ENCODE results near the gene CRELD1. TPM values are rescaled to one million over a fixed set of nuclear protein-coding genes. Genes with fewer than 3 reads are reported as not detected.
"Not testable (repeated sequence)": the region's sequence is repeated elsewhere in the genome, so short reads cannot be mapped to it uniquely, and the experiment has no call there.

The CRELD1 gene
- polyA plus RNA-seq, 2 donors = 12.1 to 24.2 TPM

GRCh38 chr3:9895715-9896114, 37.9 kb upstream of the CRELD1 start:
- H3K27me3 ChIP-seq (ENCODE audit: control insufficient read depth in 1 of 2, insufficient read depth in 2 of 2, low read length in 2 of 2); H3K9me3 ChIP-seq (ENCODE audit: control insufficient read depth in 2 of 2, insufficient read depth in 1 of 2, low read depth in 1 of 2, low read length in 1 of 2); H3K27ac ChIP-seq (ENCODE audit: low read depth in 2 of 2, low read length in 1 of 2); H3K36me3 ChIP-seq (ENCODE audit: control insufficient read depth in 2 of 2, insufficient read depth in 2 of 2, low read length in 1 of 2); H3K4me3 ChIP-seq (ENCODE audit: low read depth in 1 of 2, low read length in 2 of 2): not testable (repeated sequence)
- peaks cover 3 to 15% of the 10 kb centered on the region in 2 donors for H3K4me1 ChIP-seq (ENCODE audit: control insufficient read depth in 2 of 2, insufficient read depth in 2 of 2, low read length in 1 of 2)
- 90 to 95% methylated on average over 3 of the region's 3 CpGs for WGBS, 2 donors

GRCh38 chr3:9896755-9897407, 36.8 kb upstream of the CRELD1 start:
- not testable (repeated sequence) for H3K36me3 ChIP-seq (ENCODE audit: control insufficient read depth in 2 of 2, insufficient read depth in 2 of 2, low read length in 1 of 2); H3K27me3 ChIP-seq (ENCODE audit: control insufficient read depth in 1 of 2, insufficient read depth in 2 of 2, low read length in 2 of 2); H3K9me3 ChIP-seq (ENCODE audit: control insufficient read depth in 2 of 2, insufficient read depth in 1 of 2, low read depth in 1 of 2, low read length in 1 of 2); H3K4me3 ChIP-seq (ENCODE audit: low read depth in 1 of 2, low read length in 2 of 2)
- 84 to 90% methylated on average over 10 of the region's 10 CpGs for WGBS, 2 donors
- Histone ChIP-seq H3K4me1 (ENCODE audit: control insufficient read depth in 2 of 2, insufficient read depth in 2 of 2, low read length in 1 of 2) (peaks cover 3 to 15% of the 10 kb centered on the region in 2 donors), H3K27ac (ENCODE audit: low read depth in 2 of 2, low read length in 1 of 2) (peak overlapping the region in 1 of 2 donors; percentile 60)

- Histone ChIP-seq H3K9me3 (ENCODE audit: control insufficient read depth in 2 of 2, insufficient read depth in 1 of 2, low read depth in 1 of 2, low read length in 1 of 2) (no peaks in the 10 kb centered on the region), H3K36me3 (ENCODE audit: control insufficient read depth in 2 of 2, insufficient read depth in 2 of 2, low read length in 1 of 2) (peaks cover 5 to 7% of the 10 kb centered on the region in 2 donors), H3K4me3 (ENCODE audit: low read depth in 1 of 2, low read length in 2 of 2) (no peak overlapping the region), H3K27me3 (ENCODE audit: control insufficient read depth in 1 of 2, insufficient read depth in 2 of 2, low read length in 2 of 2) (no peaks in the 10 kb centered on the region), H3K27ac (ENCODE audit: low read depth in 2 of 2, low read length in 1 of 2) (peak overlapping the region; percentile 47 to 60), H3K4me1 (ENCODE audit: control insufficient read depth in 2 of 2, insufficient read depth in 2 of 2, low read length in 1 of 2) (peaks cover 3 to 17% of the 10 kb centered on the region in 2 donors)
- 50 to 54% methylated on average over 4 of the region's 4 CpGs for WGBS, 2 donors
Measured at GRCh38 chr3:9897408-9898372, 35.9 kb upstream of the CRELD1 start.

GRCh38 chr3:9898467-9899241, 35.0 kb upstream of the CRELD1 start:
- WGBS, 2 donors = 47 to 73% methylated on average over 8 of the region's 8 CpGs
- Histone ChIP-seq H3K36me3 (ENCODE audit: control insufficient read depth in 2 of 2, insufficient read depth in 2 of 2, low read length in 1 of 2) (no peaks in the 10 kb centered on the region), H3K4me3 (ENCODE audit: low read depth in 1 of 2, low read length in 2 of 2) (no peak overlapping the region), H3K27me3 (ENCODE audit: control insufficient read depth in 1 of 2, insufficient read depth in 2 of 2, low read length in 2 of 2) (no peaks in the 10 kb centered on the region), H3K9me3 (ENCODE audit: control insufficient read depth in 2 of 2, insufficient read depth in 1 of 2, low read depth in 1 of 2, low read length in 1 of 2) (no peaks in the 10 kb centered on the region), H3K4me1 (ENCODE audit: control insufficient read depth in 2 of 2, insufficient read depth in 2 of 2, low read length in 1 of 2) (peaks cover 0 to 14% of the 10 kb centered on the region in 2 donors), H3K27ac (ENCODE audit: low read depth in 2 of 2, low read length in 1 of 2) (peak overlapping the region; percentile 24 to 47)

DNA sequence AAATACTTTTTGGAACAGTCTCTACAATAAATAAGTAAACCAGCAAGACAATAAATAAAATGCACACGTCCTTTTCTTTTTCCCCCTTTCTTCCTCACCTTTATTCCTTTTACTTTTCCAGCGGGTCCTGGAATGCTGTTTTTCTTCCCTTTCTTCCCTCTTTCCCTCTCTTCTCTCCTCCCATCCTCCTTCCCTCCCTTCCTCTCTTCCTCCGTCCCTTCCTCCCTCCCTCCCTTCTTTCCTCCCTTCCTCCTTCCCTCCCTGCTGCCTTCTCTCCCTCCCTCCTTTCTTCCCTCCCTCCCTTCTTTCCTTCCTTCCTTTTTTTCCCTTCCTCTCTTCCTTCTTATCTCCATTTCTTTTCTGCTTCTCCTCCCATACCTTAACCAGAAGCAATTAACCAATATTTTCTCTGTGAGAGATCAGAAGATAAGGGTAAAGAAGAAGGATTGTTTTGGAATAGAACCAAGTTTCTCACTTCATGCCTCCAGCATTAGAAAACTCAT, 34.3 kb upstream of the CRELD1 start:
- no peaks in the 10 kb centered on the region for H3K27me3 ChIP-seq (ENCODE audit: control insufficient read depth in 1 of 2, insufficient read depth in 2 of 2, low read length in 2 of 2)
- no peak overlapping the region for H3K27ac ChIP-seq (ENCODE audit: low read depth in 2 of 2, low read length in 1 of 2)
- H3K36me3 ChIP-seq (ENCODE audit: control insufficient read depth in 2 of 2, insufficient read depth in 2 of 2, low read length in 1 of 2) = no peaks in the 10 kb centered on the region
- H3K4me3 ChIP-seq (ENCODE audit: low read depth in 1 of 2, low read length in 2 of 2) = no peak overlapping the region
- H3K9me3 ChIP-seq (ENCODE audit: control insufficient read depth in 2 of 2, insufficient read depth in 1 of 2, low read depth in 1 of 2, low read length in 1 of 2) = no peaks in the 10 kb centered on the region
- H3K4me1 ChIP-seq (ENCODE audit: control insufficient read depth in 2 of 2, insufficient read depth in 2 of 2, low read length in 1 of 2) = peaks cover 0 to 14% of the 10 kb centered on the region in 2 donors
- WGBS, 2 donors = 62 to 65% methylated on average over 3 of the region's 3 CpGs

GRCh38 chr3:9900965-9901415, 32.6 kb upstream of the CRELD1 start:
- H3K27ac ChIP-seq (ENCODE audit: low read depth in 2 of 2, low read length in 1 of 2); H3K27me3 ChIP-seq (ENCODE audit: control insufficient read depth in 1 of 2, insufficient read depth in 2 of 2, low read length in 2 of 2); H3K36me3 ChIP-seq (ENCODE audit: control insufficient read depth in 2 of 2, insufficient read depth in 2 of 2, low read length in 1 of 2); H3K9me3 ChIP-seq (ENCODE audit: control insufficient read depth in 2 of 2, insufficient read depth in 1 of 2, low read depth in 1 of 2, low read length in 1 of 2); H3K4me3 ChIP-seq (ENCODE audit: low read depth in 1 of 2, low read length in 2 of 2): not testable (repeated sequence)
- H3K4me1 ChIP-seq (ENCODE audit: control insufficient read depth in 2 of 2, insufficient read depth in 2 of 2, low read length in 1 of 2) = peaks cover 0 to 14% of the 10 kb centered on the region in 2 donors
- 73 to 95% methylated on average over 6 of the region's 6 CpGs for WGBS, 2 donors

DNA sequence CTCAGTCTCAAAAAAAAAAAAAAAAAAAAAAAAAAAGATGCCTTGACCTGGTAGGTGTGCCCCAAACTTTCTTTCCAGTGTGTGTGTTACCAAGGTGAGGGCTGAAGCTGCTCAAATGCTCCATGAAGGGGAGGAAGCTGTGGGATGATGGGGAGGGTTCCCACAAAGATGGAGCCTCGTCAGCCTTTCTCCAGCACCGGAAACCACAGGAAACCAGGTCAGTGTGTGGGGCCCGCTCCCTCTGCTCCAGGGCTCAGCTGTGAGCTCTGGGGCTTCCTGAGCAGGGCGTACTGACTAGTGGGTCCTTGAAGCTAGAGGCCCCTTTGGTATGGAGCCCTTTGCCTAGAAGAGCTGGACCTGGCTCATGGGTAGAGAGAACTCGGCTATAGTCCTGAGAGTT, 31.7 kb upstream of the CRELD1 start:
- Histone ChIP-seq H3K9me3 (ENCODE audit: control insufficient read depth in 2 of 2, insufficient read depth in 1 of 2, low read depth in 1 of 2, low read length in 1 of 2) (no peaks in the 10 kb centered on the region), H3K36me3 (ENCODE audit: control insufficient read depth in 2 of 2, insufficient read depth in 2 of 2, low read length in 1 of 2) (peaks cover 0 to 4% of the 10 kb centered on the region in 2 donors), H3K4me3 (ENCODE audit: low read depth in 1 of 2, low read length in 2 of 2) (no peak overlapping the region), H3K27ac (ENCODE audit: low read depth in 2 of 2, low read length in 1 of 2) (peak overlapping the region in 1 of 2 donors; percentile 61), H3K4me1 (ENCODE audit: control insufficient read depth in 2 of 2, insufficient read depth in 2 of 2, low read length in 1 of 2) (peaks cover 0 to 14% of the 10 kb centered on the region in 2 donors), H3K27me3 (ENCODE audit: control insufficient read depth in 1 of 2, insufficient read depth in 2 of 2, low read length in 2 of 2) (no peaks in the 10 kb centered on the region)
- 68 to 72% methylated on average over 5 of the region's 5 CpGs for WGBS, 2 donors

GRCh38 chr3:9902372-9903237, 31.0 kb upstream of the CRELD1 start, which contains the start of gene IL17RE:
Gene IL17RE, plus strand, starts transcription at chr3:9902848. Its CDS starts 85 bp downstream, at chr3:9902933.
- peak within 1 kb of the TSS; percentile 60 to 61 for H3K27ac ChIP-seq (ENCODE audit: low read depth in 2 of 2, low read length in 1 of 2)
- H3K27me3 ChIP-seq (ENCODE audit: control insufficient read depth in 1 of 2, insufficient read depth in 2 of 2, low read length in 2 of 2) = no peaks in the 10 kb centered on the region
- 32 to 36% methylated on average over 13 of the region's 13 CpGs for WGBS, 2 donors
- H3K9me3 ChIP-seq (ENCODE audit: control insufficient read depth in 2 of 2, insufficient read depth in 1 of 2, low read depth in 1 of 2, low read length in 1 of 2) = no peaks in the 10 kb centered on the region
- H3K4me1 ChIP-seq (ENCODE audit: control insufficient read depth in 2 of 2, insufficient read depth in 2 of 2, low read length in 1 of 2) = peaks cover 0 to 13% of the 10 kb centered on the region in 2 donors
- peak within 1 kb of the TSS; percentile 51 to 67 for H3K4me3 ChIP-seq (ENCODE audit: low read depth in 1 of 2, low read length in 2 of 2)
- peaks cover 0 to 6% of the 10 kb centered on the region in 2 donors for H3K36me3 ChIP-seq (ENCODE audit: control insufficient read depth in 2 of 2, insufficient read depth in 2 of 2, low read length in 1 of 2)

Data from esophagus (tissue), 2 donors.